HG03342 (cell line): ENCODE data around the gene CACNA1E.

Source experiments
- ATAC-seq: cut with Tn5 transposase; IDR thresholded peaks from one replicate; pipeline ENCODE4 v1.9.1; 2021; ENCODE audit warnings: mild to moderate bottlenecking, moderate library complexity; ENCODE audit not compliant: unreplicated experiment

The CACNA1E gene

DNA sequence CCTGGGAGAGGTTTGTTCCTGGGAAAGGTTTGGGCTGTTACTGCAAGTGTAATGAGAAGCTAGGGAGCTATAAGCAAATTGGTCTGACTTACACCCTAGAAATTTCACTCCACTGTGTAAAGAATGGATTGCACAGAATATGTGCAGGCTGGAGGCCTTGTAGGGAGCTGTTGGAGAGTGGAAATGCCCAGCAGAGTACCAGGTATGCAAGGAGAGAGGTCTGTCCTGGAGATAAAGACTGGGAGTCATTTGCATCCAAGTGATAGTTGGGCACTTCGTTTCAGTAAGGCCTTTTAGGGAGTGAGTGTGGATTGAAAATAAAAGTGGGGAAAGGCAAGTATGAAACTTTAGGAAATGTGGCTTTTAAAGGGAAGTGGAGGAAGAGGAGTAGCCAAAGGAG is 75.8 kb downstream of the CACNA1E start:
- ATAC-seq = no peak

DNA sequence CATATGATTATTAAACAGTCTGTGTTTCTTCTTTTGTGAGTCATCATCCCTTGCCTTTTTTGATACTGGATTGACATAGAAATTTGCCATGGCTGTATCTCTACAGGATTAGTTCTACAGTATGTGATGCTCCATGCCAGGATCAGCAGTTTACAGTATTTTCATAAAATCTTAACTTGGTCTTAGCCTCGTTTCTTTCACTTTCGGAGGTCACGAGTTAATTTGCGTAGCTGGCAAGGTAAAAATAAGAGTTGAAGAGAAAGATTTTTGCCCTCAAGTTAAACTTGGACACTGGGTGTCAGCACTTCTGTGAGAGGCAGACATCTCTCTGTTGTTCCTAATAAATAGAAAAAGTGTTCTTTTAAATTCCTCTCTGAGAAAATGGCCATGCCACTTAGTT is 79.1 kb downstream of the CACNA1E start:
- no peak for ATAC-seq

DNA sequence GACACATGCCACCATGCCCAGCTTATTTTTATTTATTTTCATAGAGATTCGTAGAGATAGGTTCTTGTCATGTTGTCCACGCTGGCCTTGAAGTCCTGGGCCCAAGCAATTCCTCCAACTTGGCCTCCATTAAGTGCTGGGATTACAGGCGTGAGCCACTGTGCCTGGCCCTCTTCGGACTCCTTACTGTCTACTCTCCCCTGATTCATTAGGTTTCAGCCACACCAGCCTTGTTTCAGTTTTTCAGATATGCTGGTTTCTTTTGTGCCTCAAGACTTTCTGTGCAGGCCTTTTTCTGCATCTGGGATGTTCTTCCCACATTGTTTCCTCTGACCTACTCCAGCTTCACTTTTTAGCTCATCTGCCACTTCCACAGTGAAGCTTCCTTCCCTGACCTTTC is 85.4 kb downstream of the CACNA1E start:
- no peak for ATAC-seq

DNA sequence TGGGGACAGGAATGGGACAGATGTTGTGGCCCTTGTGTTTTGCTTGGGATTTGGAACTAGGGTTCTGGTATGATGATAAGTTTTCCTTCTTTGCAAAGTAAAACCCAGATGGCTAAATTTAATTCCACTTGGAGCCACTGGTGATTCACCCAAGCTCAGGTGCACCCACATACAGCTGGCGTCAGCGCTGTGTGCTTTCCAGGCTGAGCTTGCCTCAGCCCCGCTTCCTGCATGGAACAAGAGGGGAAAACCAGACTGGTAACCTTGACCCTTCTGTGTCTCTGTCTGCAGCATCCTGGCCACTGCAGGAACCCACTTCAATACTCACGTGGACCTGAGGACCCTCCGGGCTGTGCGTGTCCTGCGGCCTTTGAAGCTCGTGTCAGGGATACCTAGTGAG is 94.2 kb downstream of the CACNA1E start:
- ATAC-seq = no peak

DNA sequence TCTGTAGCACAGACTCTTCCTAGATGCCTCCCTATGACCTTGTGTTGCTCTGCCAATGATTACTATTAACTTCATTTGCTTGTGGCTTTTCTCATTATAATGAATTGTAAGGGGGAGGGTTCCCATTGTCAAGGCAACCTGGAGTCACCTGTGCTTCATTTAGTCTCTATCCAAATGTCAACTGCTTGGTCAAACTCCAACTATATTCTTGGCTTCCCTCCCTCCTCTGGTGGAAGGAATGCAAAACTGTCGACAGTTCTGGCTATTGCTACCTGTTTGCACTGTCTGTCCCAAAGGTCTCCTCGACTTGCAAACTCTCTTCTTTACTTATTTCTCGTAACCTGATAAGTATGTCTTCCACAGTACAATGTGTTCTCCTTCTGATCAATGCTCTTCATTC is 100.3 kb downstream of the CACNA1E start:
- no peak for ATAC-seq

DNA sequence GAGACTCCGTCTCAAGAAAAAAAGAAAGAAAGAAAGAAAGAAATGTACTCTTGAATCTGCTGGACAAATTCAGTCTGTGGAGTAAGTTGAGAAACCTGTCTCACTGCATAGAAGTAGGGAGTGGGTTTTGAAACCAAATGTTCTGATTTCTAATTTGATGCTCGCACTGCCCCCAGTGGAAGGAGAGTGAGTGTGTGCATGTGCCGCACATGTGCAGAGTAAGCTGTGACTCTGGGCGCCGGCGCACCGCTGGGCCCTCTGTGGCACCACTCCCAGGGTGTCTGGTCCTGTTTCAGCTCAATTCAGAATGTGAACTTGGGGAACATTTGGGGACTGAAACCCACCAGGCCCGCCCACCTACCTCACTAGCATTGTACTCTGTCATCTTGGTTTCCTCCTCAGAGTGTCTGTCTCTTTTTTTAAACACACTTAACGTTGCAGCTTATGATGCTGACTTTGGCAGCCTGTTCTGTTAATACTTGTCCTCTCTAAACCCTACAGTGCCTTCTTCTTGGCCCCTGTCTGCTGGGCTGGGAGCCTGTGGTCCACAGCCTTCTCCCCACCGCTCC is 104.6 kb downstream of the CACNA1E start:
- ATAC-seq = no peak

DNA sequence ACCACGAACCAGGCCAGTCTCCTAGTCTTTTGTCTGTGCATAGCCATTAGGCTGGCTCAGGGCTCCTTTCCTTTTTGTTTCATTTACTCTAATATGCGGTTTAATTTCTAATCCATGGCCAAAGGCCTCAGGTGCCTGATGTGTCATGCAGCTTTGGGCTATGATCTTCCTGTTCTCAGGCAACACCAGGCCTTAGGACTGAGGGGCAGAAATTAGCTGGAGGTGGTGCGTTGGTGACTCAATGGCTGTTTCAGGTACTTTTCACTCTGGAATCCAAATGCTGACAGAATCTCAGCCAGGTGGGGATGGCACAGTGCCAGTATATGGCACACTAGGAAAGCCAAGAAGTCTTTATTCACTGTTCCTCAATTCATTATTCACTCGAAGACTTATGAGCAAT is 105.3 kb downstream of the CACNA1E start:
- ATAC-seq = no peak

DNA sequence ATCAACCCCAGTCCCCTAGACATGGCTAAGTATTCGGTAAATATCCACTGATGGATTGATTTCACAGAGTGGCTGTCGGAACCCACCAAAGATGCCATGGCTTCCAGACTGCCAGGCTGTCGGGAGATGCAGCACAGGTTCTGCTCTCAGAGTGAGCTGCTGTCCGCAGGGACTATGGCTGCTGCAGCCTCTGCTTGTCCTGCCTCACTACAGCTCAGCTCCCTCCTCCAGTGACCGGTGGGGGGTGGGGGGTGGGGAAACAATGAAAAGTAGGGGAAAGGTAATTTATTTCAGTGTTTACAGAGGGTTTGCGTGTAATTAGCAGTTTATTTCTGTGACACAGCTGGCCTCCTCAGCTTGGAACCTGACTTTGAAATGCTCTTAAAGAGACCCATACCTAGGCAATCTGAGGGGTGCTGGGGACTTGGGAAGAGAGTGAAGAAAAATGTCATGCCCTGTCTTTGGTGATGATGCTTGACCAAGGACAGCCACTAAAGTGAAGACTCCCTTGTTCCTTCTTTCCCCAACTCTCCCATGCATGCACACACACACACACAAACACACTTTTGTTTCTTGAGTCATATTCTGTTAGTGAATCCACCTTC is 109.0 kb downstream of the CACNA1E start:
- no peak for ATAC-seq

DNA sequence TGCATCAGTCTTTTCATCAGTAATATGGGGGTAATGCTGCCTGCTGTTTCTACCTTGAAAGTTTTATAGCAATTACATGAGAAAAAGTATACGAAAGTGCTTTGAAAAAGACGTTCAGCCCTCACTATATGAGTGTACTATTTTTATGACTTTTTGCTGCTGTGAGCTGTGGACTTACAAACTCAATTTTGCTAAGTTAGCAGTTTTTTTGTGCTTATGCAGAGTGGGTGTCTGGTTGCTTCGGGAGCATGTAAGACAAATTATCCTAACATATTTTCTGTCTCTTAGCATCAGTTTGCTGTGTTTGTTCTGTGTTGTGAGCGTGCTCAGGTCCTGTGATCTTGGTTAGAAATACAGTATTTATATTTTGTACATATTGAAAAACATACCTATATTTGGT is 109.7 kb downstream of the CACNA1E start:
- ATAC-seq = no peak

DNA sequence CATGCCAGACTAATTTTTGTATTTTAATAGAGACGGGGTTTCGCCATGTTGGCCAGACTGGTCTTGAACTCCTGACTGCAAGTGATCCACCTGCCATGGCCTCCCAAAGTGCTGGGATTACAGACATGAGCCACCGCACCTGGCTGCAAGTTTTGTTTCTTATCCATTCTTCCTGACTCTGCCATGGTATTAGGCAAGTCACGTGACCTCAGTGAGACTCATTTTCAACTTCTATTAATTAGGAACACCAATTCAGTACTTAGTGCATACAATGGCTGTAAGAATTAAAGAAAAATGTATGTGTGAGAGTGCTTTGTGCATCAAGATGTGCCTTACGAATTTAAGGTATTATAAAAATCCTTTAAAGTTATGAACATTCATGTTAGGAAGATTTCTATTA is 111.2 kb downstream of the CACNA1E start:
- no peak for ATAC-seq

DNA sequence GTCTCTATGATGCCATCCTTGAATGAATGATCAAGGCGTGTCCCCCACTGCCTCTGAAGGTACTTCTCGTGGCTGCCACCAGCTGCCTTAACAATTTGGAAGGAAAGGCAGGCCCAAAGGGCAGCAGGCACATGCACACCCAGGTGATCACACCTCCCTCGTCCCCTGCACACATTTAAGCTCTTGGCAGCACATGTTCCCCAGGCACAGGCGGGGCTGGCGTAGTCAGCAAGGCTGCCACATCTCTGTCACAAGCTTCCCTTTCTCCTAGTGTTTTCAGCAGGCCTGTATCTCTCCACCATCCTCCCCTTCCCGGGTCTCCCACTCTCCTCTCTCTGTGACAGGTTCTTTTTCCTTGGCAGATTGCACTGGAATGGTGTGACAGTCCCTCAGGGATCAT is 111.9 kb downstream of the CACNA1E start:
- ATAC-seq = no peak

DNA sequence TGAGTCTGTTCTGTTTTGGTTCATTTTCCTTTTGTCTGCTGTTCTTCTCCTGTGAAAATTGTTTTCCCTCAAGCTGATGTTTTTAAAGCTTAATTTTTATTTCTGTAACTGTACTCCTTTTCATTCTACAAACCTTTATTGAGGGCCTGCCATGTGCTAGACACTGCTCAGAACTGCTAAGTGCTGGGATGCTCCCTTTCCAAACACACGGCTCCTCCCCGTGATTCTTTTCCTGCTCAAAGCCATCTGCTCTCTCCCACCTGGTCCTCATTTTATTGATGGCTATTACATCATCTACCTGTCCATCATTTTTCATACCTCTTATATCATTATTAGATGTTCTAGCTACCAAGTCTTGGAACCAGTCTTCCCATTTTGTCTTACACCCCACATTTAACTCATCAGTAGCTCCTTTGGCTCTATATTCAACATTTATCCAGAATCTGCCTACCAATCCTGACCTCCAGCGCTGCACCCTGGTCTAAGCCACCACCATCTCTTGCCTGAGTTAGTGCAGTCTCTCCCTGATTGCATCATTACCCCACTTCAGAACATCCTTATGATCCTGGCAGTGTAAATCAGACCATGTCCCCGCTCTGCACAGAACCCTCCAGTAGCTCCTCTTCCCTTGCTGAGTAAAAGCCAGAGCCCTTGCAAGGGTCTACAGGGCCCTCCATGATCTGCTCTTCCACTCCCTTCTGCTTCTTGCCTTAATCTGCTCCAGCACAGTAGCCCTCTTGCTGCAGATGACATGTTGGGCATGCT is 118.1 kb downstream of the CACNA1E start:
- no peak for ATAC-seq

DNA sequence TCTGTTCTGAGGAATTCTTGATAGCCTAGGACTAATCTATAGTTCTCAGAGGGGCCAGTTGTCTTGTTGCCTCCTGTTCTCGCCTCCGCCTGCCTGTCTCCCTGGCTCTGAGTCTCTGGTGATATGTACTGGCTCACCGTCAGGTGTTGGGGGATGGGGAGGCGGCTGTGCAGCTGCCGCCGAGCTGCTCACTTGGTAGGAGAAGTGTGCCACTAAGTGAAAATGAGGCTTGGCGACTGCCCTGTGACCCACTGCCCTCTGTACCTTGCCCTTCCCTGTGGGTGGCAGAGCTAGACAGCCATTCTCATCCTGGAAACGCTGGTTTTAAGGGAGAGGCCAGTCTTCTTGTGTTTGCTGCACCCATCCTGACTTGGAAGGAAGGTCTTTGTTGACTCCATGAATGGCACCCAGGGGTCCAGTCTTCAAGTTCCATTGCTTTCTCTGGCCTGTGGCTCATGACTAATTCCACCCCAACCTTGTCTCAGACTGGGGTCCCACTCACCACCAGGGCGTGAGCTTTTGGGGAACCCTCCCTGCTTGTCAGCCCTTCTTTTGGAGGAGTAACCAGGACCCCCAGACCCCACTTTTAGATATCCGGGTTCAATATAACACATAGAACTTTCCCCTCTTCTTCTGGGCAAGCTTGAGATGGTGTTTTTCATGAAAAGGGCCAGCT is 120.6 kb downstream of the CACNA1E start:
- ATAC-seq = no peak

DNA sequence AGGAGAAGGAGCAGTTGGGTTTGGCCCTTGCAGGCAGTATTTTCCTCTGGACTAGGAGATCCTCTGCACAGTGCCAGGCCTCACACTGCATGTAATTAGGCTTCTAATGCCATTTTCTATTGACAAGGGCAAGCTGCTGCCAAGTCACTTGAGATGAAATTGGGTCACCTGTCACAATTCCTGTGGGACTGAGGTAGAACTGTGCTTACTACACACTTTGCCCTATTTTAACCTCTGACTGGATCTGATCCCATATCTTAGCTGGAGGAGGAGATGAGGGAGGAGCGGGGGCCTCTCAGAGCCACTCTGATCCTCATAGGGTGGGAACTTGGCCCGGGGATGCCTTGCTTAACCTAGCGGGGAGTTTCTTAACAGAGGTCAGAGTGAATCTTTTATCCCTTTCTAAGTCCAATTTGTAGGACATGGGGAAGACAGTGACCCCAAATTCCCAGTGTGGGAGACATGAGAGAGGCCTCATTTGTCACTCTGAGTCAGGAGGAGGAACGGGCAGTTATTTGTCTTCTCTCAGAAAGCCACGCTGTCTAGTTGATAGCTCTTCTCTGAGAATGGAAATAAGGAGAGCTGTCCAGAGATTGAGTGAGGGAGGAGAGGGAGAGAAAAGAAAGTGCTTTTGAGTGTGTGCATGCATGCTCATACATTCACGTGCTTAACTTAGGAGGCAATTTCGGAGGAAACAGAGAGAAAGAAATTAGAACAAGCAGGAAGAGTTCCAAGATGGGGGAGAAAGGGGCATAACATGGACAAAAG is 121.3 kb downstream of the CACNA1E start:
- no peak for ATAC-seq

DNA sequence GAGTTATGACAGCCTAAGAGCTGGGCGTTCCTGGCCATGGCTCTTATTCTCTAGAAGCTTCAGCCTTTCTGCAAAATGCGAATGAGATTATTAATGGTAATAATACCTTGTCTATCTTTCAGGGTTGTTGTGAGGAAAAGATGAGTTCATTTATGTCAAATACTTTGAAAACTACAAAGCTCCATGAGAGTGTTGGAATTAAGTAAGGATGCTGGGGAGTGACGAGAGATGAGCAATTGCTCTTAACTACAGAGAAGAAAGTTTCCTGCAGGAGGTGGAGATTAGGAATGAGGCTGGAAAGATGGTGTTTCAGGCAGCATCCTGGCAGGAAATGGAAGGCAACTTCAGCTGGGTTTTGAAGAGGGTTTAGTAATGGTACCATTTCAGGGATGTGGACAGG is 124.2 kb downstream of the CACNA1E start:
- no peak for ATAC-seq

DNA sequence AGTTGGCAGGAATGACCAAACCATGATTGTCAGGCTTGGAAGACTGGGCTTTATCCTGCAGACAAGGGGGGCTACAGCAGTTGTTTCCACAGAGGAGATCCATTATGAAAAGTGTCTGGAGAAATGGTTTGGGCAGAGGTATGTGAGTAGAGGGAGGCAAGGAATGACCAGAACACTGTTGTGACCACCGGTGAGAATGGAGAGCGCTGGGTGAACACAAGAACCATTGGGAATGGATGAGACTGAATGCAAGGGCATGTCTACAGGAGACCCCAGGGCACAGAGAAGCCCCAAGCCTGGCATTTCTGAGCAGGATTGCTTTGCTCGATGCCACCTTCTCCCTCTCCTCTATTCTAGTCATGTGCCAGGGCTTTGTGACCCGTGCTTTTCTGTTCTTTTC is 125.1 kb downstream of the CACNA1E start:
- ATAC-seq = no peak

DNA sequence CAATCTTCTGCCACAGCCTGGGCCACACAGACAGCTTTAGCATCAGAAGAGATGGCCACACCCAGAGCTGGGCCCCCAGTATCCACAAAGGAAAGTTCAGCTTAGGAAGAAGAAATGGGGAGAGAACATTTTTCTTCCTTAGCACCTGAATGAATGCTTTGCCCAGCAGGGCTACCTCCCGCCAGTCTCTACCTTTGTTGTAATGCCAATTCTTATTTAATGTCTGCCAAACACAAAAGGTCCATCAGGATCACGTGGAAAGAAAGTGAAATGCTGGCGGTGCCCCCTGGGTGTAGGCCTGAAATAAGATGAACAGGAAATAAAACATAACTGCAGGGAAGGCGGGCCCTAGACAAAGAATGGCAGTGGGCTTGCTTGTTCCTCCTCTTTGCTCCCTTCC is 125.6 kb downstream of the CACNA1E start:
- ATAC-seq = no peak

DNA sequence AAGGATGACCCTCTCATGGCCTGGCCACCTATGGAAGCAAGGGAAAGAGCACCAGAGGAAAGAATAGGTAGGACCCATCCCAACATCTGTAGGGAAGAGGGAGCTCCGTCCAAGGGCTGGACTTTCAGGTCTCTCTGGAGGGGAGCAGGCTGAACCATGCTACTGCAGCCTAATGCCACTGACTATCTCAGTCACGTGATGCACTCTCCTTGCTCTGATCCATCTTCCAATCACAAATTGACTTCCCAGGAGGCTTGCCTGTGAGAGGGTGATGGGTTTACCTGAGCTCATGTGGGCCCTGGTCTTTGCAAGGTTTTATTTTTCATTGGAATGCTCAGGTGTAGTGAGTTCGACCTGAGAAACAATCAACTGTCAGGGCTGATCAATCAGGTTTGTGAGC is 128.8 kb downstream of the CACNA1E start:
- no peak for ATAC-seq

DNA sequence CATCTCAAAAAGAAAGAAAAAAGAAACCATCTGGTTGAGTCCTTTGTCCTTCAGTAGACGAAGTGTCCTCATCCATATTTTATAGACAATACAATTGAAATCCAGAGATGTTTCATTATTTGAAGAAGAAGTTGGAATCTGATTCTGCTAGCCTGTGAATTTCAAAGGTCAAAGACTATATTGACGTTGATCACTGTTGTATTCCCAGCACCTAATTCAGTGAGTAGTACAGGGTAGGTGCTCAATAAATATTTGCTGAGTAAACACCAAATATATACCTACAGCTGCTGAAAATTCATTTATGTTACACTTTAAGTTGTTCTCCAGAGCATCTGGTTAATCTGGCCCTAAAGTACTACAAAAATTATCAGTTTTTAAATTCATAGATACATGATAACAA is 135.2 kb downstream of the CACNA1E start:
- ATAC-seq = no peak

DNA sequence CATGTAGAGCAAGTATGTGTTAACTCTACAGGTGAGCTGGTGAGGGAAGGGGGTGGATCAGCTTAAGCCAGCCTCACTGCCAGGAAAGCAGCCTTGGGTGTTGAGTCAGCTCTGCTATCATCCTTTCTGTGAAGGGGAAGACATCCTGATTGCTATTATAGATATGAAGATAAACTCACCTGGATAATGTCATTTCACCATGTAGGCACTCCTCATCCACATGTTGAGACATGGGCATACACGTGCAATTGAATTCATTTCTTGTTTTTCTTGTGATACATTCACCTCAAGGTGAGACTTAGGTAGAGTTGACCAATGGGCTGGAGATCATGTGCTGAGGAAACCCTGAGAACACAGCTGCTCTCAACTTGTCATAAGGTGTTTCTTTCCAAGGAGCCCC is 136.9 kb downstream of the CACNA1E start:
- ATAC-seq = no peak

DNA sequence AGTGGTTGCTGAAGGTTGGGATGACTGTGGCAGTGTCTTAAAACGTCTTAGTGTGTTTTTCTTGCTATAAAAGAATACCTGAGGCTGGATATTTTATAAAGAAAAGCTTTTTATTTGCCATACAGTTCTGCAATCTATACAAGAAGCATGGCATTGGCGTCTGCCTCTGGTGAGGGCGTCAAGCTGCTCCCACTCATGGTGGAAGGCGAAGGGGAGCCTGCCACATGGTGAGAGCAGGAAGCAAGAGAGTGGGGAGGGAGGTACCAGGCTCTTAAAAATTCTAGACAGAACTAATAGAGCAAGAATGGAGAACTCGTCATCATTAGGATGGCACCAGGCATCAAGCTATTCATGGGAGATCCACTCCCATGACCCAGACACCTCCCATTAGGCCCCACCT is 140.5 kb downstream of the CACNA1E start:
- ATAC-seq = no peak
